RPMI7951 (cell line): Measurements from ENCODE around the gene NHLRC2. TPM values are rescaled to one million over a fixed set of nuclear protein-coding genes. Genes with fewer than 3 reads are reported as not detected.
A peak's percentile ranks its signal among the peaks of the same experiment; 100 is the strongest.

Source experiments
- DNase-seq: peaks from one replicate; pipeline ENCODE4 v3.0.0-alpha.2; 2012; ENCODE audit warnings: low read depth
- total RNA-seq: library from RNA; depleted of rRNA; stranded (reverse); fragments of >200 nt; shearing (Covaris generic); gene quantifications from 2 replicates; pipeline ENCODE4 v1.2.3, GENCODE V29; 2014

NHLRC2 gene
- total RNA-seq, 1 experiment from 2014 or later, result 12.3 TPM

- DNase-seq, result no peak
These were observed 11.4 kb downstream of the NHLRC2 start for GRCh38 chr10:113865901-113866300.

- peak; percentile 3 for DNase-seq
These were observed 12.3 kb downstream of the NHLRC2 start for GRCh38 chr10:113866551-113867394.

DNA sequence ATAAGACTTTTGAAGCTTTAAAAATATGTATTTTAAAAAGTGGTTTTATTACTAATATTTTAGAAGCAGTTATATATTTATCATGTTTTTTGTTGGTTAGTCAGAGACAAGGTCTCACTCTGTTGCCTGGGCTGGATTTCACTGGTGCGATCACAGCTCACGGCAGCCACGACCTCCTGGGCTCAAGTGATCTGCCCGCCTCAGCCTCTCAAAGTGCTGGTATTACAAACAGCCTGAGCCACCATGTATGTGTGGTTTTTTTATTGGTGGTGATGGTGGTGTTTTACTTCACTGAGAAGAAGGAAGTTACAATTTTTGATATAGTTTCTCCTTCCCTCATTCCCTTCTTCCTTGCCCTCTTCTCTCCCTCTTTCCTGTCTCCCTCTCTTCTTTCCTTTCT lies 13.4 kb downstream of the NHLRC2 start:
- no peak for DNase-seq

GRCh38 chr10:113869789-113870188 lies 15.3 kb downstream of the NHLRC2 start:
- DNase-seq, result no peak

- no peak for DNase-seq
These were observed 17.9 kb downstream of the NHLRC2 start for GRCh38 chr10:113872139-113873030.

DNA sequence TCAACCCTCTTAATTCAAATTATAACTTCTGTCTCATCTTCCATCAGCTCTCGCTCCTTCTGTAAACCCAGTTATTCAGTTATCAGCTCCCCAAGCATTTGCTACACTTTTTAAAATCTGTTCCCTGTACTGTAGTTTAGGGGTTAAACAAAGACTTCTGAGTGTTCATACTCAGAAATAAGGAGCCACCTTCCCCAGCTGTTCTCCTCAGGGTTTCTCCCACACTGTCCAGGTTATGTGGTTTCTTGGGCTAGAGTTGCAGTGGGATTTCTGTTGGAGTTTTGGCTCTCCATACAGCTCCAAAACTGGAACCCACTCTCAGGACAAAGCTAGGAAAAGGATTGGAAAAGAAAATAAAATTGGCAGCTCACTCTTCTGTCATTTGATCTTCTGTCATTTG lies 20.8 kb downstream of the NHLRC2 start:
- DNase-seq, result no peak

DNA sequence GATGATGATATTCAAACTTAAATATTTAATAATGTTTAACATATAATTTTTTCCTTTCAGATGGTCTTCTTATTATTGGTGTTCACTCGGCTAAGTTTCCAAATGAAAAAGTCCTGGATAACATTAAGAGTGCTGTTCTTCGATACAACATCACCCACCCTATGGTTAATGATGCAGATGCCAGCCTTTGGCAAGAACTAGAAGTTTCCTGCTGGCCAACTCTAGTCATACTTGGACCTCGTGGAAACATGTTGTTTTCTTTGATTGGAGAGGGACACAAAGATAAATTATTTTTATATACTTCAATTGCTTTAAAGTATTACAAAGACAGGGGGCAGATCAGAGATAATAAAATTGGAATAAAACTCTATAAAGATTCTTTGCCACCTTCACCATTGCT lies 22.0 kb downstream of the NHLRC2 start:
- DNase-seq, result no peak

DNA sequence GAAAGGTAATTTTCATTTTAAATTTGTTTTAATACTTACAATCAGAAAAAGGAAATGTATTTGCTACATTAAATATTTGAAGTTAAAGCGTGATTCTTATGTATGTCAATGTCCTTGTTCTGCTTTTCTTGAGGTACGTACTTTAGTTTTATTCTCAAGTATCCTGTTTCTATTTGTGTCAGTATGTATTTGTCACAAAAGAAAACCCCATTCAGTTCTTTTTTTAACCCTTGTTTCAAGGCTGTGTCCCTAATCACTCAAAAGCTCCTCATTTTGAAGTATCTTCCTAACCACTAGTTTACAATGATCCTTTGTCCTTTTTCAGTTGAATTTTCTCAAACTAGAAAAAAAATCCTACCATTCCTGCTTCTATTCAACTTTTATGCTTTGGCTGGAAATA lies 25.2 kb downstream of the NHLRC2 start:
- DNase-seq, result no peak

DNA sequence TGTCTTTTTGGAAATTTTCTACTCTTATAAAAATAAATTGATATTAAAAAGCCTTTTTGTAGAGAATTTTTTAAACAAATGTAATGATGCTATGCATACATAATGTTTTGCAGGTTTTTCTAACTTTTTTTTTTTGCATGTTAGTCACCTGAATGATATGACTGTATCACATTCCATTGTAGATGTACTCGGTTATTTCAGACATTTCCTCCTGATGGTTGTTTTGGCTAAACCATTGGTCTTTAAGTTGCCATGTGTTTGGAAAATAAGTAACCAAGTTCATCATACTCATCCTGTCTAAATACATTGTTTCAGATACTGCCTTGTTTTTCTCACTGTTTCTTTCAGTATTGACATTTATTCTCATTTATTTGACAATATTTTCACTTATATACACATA lies 25.8 kb downstream of the NHLRC2 start:
- DNase-seq, result no peak

GRCh38 chr10:113882240-113882639 lies 27.8 kb downstream of the NHLRC2 start:
- DNase-seq, result no peak

- DNase-seq, result no peak
These were observed 35.5 kb downstream of the NHLRC2 start for GRCh38 chr10:113889911-113890310.

GRCh38 chr10:113890769-113891168 lies 36.3 kb downstream of the NHLRC2 start:
- DNase-seq, result no peak

- DNase-seq, result no peak
These were observed 37.0 kb downstream of the NHLRC2 start for GRCh38 chr10:113891476-113891875.

GRCh38 chr10:113893570-113893969 lies 39.1 kb downstream of the NHLRC2 start:
- DNase-seq, result no peak

- no peak for DNase-seq
These were observed 40.1 kb downstream of the NHLRC2 start for GRCh38 chr10:113894581-113894980.

- peak; percentile 35 for DNase-seq
These were observed 40.6 kb downstream of the NHLRC2 start for GRCh38 chr10:113895018-113895417.

DNA sequence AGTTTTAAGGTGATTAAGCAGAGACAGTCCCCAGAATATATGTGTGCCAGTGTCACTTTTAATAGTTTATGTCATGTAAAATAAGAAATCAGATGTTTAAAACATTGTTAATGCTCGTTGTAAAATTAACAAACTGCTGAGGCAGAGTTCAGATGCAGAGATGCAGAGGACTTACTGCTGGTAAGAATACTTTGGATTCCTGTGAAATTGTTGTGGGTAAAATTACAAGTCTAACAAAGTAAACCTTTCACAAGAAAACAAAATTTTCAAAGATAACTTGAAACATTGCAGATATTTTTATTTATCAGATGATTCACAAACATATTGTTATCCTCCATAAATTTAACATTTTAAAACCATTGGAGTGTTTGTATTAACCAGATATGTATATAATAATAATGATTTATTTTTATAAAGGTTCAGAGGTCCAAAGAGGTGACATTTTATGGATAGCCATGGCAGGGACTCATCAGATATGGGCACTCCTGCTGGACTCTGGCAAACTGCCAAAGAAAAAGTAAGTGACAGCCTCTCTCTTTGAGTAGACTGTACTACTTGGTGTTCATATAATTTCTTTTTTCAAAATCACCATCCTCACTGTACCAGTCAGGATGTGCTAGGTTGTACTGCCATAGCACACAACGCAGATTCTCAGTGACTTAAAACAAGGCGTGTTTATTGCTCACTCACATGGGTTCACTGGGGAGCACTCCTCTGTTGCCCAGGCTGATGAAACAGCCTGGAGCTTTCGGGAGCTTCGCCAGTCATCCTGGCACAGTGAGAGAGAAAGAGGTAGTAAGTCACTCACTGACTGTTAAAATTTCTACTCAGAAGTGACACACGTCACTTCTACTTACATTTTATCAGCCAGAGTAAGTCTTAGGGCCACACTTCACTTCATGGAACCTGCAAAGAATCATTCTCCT lies 43.5 kb downstream of the NHLRC2 start:
- no peak for DNase-seq

DNA sequence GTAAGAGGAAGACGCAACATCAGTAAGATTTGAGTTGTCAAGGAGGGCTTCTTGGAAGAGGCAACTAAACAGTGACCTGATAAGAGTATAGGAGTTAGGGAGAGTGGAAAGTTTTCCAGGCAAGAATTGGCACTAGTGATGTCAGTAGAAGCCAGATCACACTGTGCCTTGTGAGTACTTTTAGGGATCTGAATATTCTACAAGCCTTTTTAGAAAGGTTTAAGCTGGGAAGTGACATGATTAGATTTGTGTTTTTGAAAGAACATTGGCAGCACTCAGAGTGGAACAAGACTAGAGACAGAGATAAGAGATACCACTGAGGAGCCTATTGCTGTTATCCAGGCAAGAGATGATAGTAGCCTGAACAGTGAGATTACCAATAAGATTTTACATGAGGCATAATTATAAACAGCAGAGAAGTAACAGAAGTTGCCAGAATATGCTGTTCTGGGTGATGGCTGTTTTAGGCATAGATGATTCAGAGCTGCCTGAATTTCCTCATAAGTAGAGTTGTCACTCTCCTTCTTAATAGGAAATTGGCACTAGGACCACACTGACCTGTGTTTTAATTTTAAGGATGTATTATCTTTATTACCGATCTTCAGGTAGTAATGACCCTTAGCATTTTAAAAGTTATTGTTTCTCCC lies 45.6 kb downstream of the NHLRC2 start:
- DNase-seq, result no peak

GRCh38 chr10:113905756-113906155 lies 51.3 kb downstream of the NHLRC2 start:
- no peak for DNase-seq

- no peak for DNase-seq
These were observed 52.7 kb downstream of the NHLRC2 start for GRCh38 chr10:113907166-113907565.

GRCh38 chr10:113908236-113908635 lies 53.8 kb downstream of the NHLRC2 start:
- no peak for DNase-seq
